BLaER1 treated with 17β-estradiol and CSF1 and Interleukin-3, amounts not matched to agents 10 nM and 100 nM (cell line): ENCODE results near the gene PRR27.
"Not testable (repeated sequence)": the region's sequence is repeated elsewhere in the genome, so short reads cannot be mapped to it uniquely, and the experiment has no call there.

Experiments
- H3K27ac ChIP-seq, 11 experiments: shearing (Covaris generic); formaldehyde crosslinking; 2 replicates each; pipeline ENCODE4 v1.8.1; 2022
- H3K27me3 ChIP-seq, 11 experiments: shearing (Covaris generic); formaldehyde crosslinking; 2 replicates each; pipeline ENCODE4 v1.8.1; 2022
- H3K36me3 ChIP-seq, 11 experiments: shearing (Covaris generic); formaldehyde crosslinking; 2 replicates each; pipeline ENCODE4 v1.8.1; 2022
- H3K4me1 ChIP-seq, 10 experiments: shearing (Covaris generic); formaldehyde crosslinking; 2 replicates each; pipeline ENCODE4 v1.8.1; 2022
- H3K4me2 ChIP-seq, 11 experiments: shearing (Covaris generic); formaldehyde crosslinking; 2 replicates each; pipeline ENCODE4 v1.8.1; 2022
- H3K4me3 ChIP-seq, 10 experiments: shearing (Covaris generic); formaldehyde crosslinking; 2 replicates each; pipeline ENCODE4 v1.8.1; 2022
- H3K9ac ChIP-seq, 11 experiments: shearing (Covaris generic); formaldehyde crosslinking; 2 replicates each; pipeline ENCODE4 v1.8.1; 2022
- H3K9me3 ChIP-seq, 11 experiments: shearing (Covaris generic); formaldehyde crosslinking; replicated peaks in 1 of 11; 2 replicates each; pipeline ENCODE4 v1.8.1; 2022
- H4K20me1 ChIP-seq, 11 experiments: shearing (Covaris generic); formaldehyde crosslinking; 2 replicates each; pipeline ENCODE4 v1.8.1; 2022
- Cebpa-rat ChIP-seq, 11 experiments: shearing (Covaris generic); IDR thresholded peaks; 2 replicates each; pipeline ENCODE4 v1.8.1; 2022

Gene PRR27

GRCh38 chr4:70195425-70195824, 41.4 kb downstream of the PRR27 start, which contains the start of gene ODAM:
ODAM (plus strand) TSS chr4:70195725; CDS start chr4:70196544, 819 bp downstream.
- no peaks in the 10 kb centered on the region for H4K20me1 ChIP-seq
- no peak within 1 kb of the TSS for H3K4me3 ChIP-seq
- H3K4me2 ChIP-seq, result no peak within 1 kb of the TSS
- H3K4me1 ChIP-seq, result no peaks in the 10 kb centered on the region
- H3K27ac ChIP-seq, result no peak within 1 kb of the TSS
- TF ChIP-seq Cebpa-rat (IDR thresholded peaks at IDR 0.05), result no peak
- H3K27me3 ChIP-seq, result no peaks in the 10 kb centered on the region
- no peak within 1 kb of the TSS for H3K9ac ChIP-seq
- H3K36me3 ChIP-seq, result no peaks in the 10 kb centered on the region
- no peaks in the 10 kb centered on the region for H3K9me3 ChIP-seq

- no peak overlapping the region for H3K27ac ChIP-seq
- no peaks in the 10 kb centered on the region for H3K36me3 ChIP-seq
- H3K9me3 ChIP-seq, result no peaks in the 10 kb centered on the region
- no peaks in the 10 kb centered on the region for H4K20me1 ChIP-seq
- no peaks in the 10 kb centered on the region for H3K4me1 ChIP-seq
- no peak overlapping the region for H3K4me3 ChIP-seq
- no peak overlapping the region for H3K4me2 ChIP-seq
- H3K9ac ChIP-seq, result no peak overlapping the region
- TF ChIP-seq Cebpa-rat (IDR thresholded peaks at IDR 0.05), result no peak
- no peaks in the 10 kb centered on the region for H3K27me3 ChIP-seq
These were observed 42.8 kb downstream of the PRR27 start for GRCh38 chr4:70196857-70197256.

GRCh38 chr4:70197842-70198241, 43.8 kb downstream of the PRR27 start:
- H4K20me1 ChIP-seq, result no peaks in the 10 kb centered on the region
- H3K4me3 ChIP-seq, result no peak overlapping the region
- no peak overlapping the region for H3K27ac ChIP-seq
- no peaks in the 10 kb centered on the region for H3K36me3 ChIP-seq
- H3K9ac ChIP-seq, result no peak overlapping the region
- H3K9me3 ChIP-seq, result no peaks in the 10 kb centered on the region
- no peak for TF ChIP-seq Cebpa-rat (IDR thresholded peaks at IDR 0.05)
- H3K27me3 ChIP-seq, result no peaks in the 10 kb centered on the region
- H3K4me2 ChIP-seq, result no peak overlapping the region
- no peaks in the 10 kb centered on the region for H3K4me1 ChIP-seq

- no peak for TF ChIP-seq Cebpa-rat (IDR thresholded peaks at IDR 0.05)
- Histone ChIP-seq H3K27me3 (no peaks in the 10 kb centered on the region), H3K9ac (no peak overlapping the region), H3K4me2 (no peak overlapping the region), H4K20me1 (no peaks in the 10 kb centered on the region), H3K27ac (no peak overlapping the region), H3K4me1 (no peaks in the 10 kb centered on the region), H3K36me3 (no peaks in the 10 kb centered on the region), H3K4me3 (no peak overlapping the region), H3K9me3 (no peaks in the 10 kb centered on the region)
These were observed 49.6 kb downstream of the PRR27 start for GRCh38 chr4:70203601-70204000.

- not testable (repeated sequence) for H3K4me1 ChIP-seq, H3K9ac ChIP-seq, H3K27me3 ChIP-seq, H3K27ac ChIP-seq, H3K4me2 ChIP-seq, H3K36me3 ChIP-seq, H4K20me1 ChIP-seq, H3K4me3 ChIP-seq, H3K9me3 ChIP-seq
These were observed 58.7 kb downstream of the PRR27 start for GRCh38 chr4:70212752-70213151.
